HS-27A (cell line): ENCODE results near the gene SMG1.

ENCODE experiments used
- DNase-seq: peaks from one replicate; pipeline ENCODE4 v3.0.0-alpha.2; 2012; ENCODE audit warnings: low read depth, missing footprints

SMG1 gene

GRCh38 chr16:18852647-18853046 lies 73.6 kb downstream of the SMG1 start:
- DNase-seq, result no peak

GRCh38 chr16:18846416-18846815 lies 79.8 kb downstream of the SMG1 start:
- no peak for DNase-seq

- no peak for DNase-seq
These were observed 83.6 kb downstream of the SMG1 start for GRCh38 chr16:18842565-18842964.

GRCh38 chr16:18841833-18842525 lies 84.2 kb downstream of the SMG1 start:
- DNase-seq, result no peak

GRCh38 chr16:18839555-18839954 lies 86.7 kb downstream of the SMG1 start:
- no peak for DNase-seq

- no peak for DNase-seq
These were observed 89.5 kb downstream of the SMG1 start for GRCh38 chr16:18836702-18837101.

- no peak for DNase-seq
These were observed 91.3 kb downstream of the SMG1 start for GRCh38 chr16:18834864-18835263.

GRCh38 chr16:18833707-18834505 lies 92.3 kb downstream of the SMG1 start:
- DNase-seq, result no peak

GRCh38 chr16:18832613-18833012 lies 93.6 kb downstream of the SMG1 start:
- DNase-seq, result no peak

GRCh38 chr16:18832006-18832405 lies 94.2 kb downstream of the SMG1 start:
- DNase-seq, result no peak

- no peak for DNase-seq
These were observed 97.0 kb downstream of the SMG1 start for GRCh38 chr16:18829251-18829650.

- DNase-seq, result no peak
These were observed 98.3 kb downstream of the SMG1 start for GRCh38 chr16:18827890-18828289.

GRCh38 chr16:18816286-18816685 lies 109.9 kb downstream of the SMG1 start:
- DNase-seq, result no peak

- DNase-seq, result no peak
These were observed 114.3 kb downstream of the SMG1 start for GRCh38 chr16:18811925-18812324.

GRCh38 chr16:18809165-18809564 lies 117.0 kb downstream of the SMG1 start:
- DNase-seq, result no peak

- DNase-seq, result no peak
These were observed 120.9 kb downstream of the SMG1 start for GRCh38 chr16:18805257-18805773.

GRCh38 chr16:18804540-18804939 lies 121.7 kb downstream of the SMG1 start:
- no peak for DNase-seq

- no peak for DNase-seq
These were observed 122.4 kb downstream of the SMG1 start for GRCh38 chr16:18803569-18804462.

- DNase-seq, result no peak
These were observed 123.4 kb downstream of the SMG1 start for GRCh38 chr16:18802767-18803343.

GRCh38 chr16:18801145-18801972 lies 124.8 kb downstream of the SMG1 start, which contains the start of gene ARL6IP1:
Gene ARL6IP1, minus strand, starts transcription at chr16:18801549. Its CDS starts 83 bp downstream, at chr16:18801466.
- DNase-seq, result peak; percentile 95

GRCh38 chr16:18800775-18801144 lies 125.4 kb downstream of the SMG1 start:
- no peak for DNase-seq
